Measurements from ENCODE around the gene NCSTN.

GRCh38 chr1:160371346-160371631, 28.1 kb downstream of the NCSTN start:
- TF ChIP-seq POLR2A (IDR thresholded peaks at IDR 0.05): no peak
- no peak for TF ChIP-seq CTCF (IDR thresholded peaks at IDR 0.05)
